Measurements from ENCODE around the gene PTPN13.

DNA sequence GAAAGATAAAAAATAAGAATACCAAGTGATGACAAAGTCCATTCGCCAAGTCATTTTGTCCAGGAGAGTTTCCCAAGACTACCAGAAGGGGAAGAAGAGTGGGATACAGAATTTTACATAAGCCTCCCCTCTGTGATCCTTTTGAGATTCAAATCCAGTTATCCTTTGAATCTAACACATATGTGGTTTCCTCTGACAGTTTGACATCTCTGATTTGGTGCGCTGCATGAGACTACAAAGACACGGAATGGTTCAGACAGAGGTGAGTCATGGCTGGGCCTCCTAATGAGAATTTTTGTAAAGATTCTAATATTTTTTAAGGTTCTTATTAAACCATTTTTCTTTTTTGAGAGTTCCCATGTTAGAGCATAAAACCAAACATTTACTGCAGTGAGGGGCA, 216.7 kb downstream of the PTPN13 start:
- TF ChIP-seq, protein P1, sequence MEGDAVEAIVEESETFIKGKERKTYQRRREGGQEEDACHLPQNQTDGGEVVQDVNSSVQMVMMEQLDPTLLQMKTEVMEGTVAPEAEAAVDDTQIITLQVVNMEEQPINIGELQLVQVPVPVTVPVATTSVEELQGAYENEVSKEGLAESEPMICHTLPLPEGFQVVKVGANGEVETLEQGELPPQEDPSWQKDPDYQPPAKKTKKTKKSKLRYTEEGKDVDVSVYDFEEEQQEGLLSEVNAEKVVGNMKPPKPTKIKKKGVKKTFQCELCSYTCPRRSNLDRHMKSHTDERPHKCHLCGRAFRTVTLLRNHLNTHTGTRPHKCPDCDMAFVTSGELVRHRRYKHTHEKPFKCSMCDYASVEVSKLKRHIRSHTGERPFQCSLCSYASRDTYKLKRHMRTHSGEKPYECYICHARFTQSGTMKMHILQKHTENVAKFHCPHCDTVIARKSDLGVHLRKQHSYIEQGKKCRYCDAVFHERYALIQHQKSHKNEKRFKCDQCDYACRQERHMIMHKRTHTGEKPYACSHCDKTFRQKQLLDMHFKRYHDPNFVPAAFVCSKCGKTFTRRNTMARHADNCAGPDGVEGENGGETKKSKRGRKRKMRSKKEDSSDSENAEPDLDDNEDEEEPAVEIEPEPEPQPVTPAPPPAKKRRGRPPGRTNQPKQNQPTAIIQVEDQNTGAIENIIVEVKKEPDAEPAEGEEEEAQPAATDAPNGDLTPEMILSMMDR (conservative IDR thresholded peaks at IDR 0.05; ENCODE audit: low read length), result no peak
- no peak for TF ChIP-seq EZH2phosphoT487 (IDR thresholded peaks at IDR 0.05; ENCODE audit: borderline replicate concordance)

Data from Loucy (cell line).